Liver (tissue), 9 donors: ENCODE results near the gene BMP10. TPM values are rescaled to one million over a fixed set of nuclear protein-coding genes. Genes with fewer than 3 reads are reported as not detected.

Source experiments
- DNase-seq: peaks from one replicate; pipeline ENCODE4 v3.0.0-alpha.2; 2017; ENCODE audit warnings: low spot score
- H3K27ac ChIP-seq, 2 donors: one replicate each; pipeline ENCODE4 v1.7.0; 2013; ENCODE audit warnings: inconsistent platforms in 2 of 2, low read length in 2 of 2, control low read depth in 1 of 2, low read depth in 1 of 2, mild to moderate bottlenecking in 1 of 2
- H3K27me3 ChIP-seq, 4 donors: one replicate each; pipeline versions ENCODE4 v1.6.1 to v1.7.0; 2013; ENCODE audit warnings: low read length in 3 of 4, inconsistent platforms in 1 of 4, mild to moderate bottlenecking in 1 of 4, moderate library complexity in 1 of 4; ENCODE audit not compliant: control insufficient read depth in 4 of 4, insufficient read depth in 4 of 4
- H3K36me3 ChIP-seq, 4 donors: one replicate each; pipeline versions ENCODE4 v1.6.1 to v1.7.0; 2013; ENCODE audit warnings: low read length in 3 of 4, mild to moderate bottlenecking in 3 of 4, low read depth in 1 of 4, moderate library complexity in 1 of 4; ENCODE audit not compliant: control insufficient read depth in 4 of 4, insufficient read depth in 3 of 4
- H3K4me1 ChIP-seq, 4 donors: one replicate each; pipeline versions ENCODE4 v1.6.1 to v1.7.0; 2013; ENCODE audit warnings: low read length in 3 of 4, mild to moderate bottlenecking in 3 of 4, moderate library complexity in 1 of 4; ENCODE audit not compliant: control insufficient read depth in 4 of 4, insufficient read depth in 4 of 4
- H3K4me3 ChIP-seq, 3 donors: one replicate each; pipeline versions ENCODE4 v1.6.1 to v1.7.0; 2013; ENCODE audit warnings: low read length in 3 of 3, control low read depth in 1 of 3, low read depth in 1 of 3, mild to moderate bottlenecking in 1 of 3
- H3K9ac ChIP-seq, 2 donors: one replicate each; pipeline ENCODE4 v1.7.0; 2013; ENCODE audit warnings: low read length in 2 of 2, mild to moderate bottlenecking in 2 of 2, moderate library complexity in 2 of 2, control low read depth in 1 of 2, low read depth in 1 of 2
- H3K9me3 ChIP-seq, 4 donors: one replicate each; pipeline versions ENCODE4 v1.6.1 to v1.7.0; 2013; ENCODE audit warnings: low read length in 3 of 4; ENCODE audit not compliant: control insufficient read depth in 4 of 4
- CTCF ChIP-seq: fragments of 150-350 bp; IDR thresholded peaks from 2 replicates; pipeline ENCODE4 v1.5.1; 2017; ENCODE audit warnings: improper control_type of control experiment, low read depth, low read length; ENCODE audit not compliant: missing input control
- EGR1 ChIP-seq, 2 donors: IDR thresholded peaks; 2 replicates each; pipeline ENCODE4 v1.6.1; 2016 to 2018; ENCODE audit warnings: antibody characterized with exemption in 2 of 2, low read depth in 2 of 2
- GABPA ChIP-seq, 2 donors: IDR thresholded peaks in 1 of 2; conservative IDR thresholded peaks in 1 of 2; 2 replicates each; pipeline ENCODE4 v1.6.1; 2016; ENCODE audit warnings: antibody characterized with exemption in 2 of 2, mild to moderate bottlenecking in 1 of 2, moderate library complexity in 1 of 2
- MAX ChIP-seq: IDR thresholded peaks from 2 replicates; pipeline ENCODE4 v1.6.1; 2016; ENCODE audit warnings: antibody characterized with exemption
- RAD21 ChIP-seq, 2 donors: IDR thresholded peaks; 2 replicates each; pipeline ENCODE4 v1.6.1; 2016; ENCODE audit warnings: antibody characterized with exemption in 2 of 2, mild to moderate bottlenecking in 2 of 2
- REST ChIP-seq: IDR thresholded peaks from 2 replicates; pipeline ENCODE4 v1.6.1; 2016; ENCODE audit warnings: antibody characterized with exemption, mild to moderate bottlenecking
- RXRA ChIP-seq, 2 donors: IDR thresholded peaks; 2 replicates each; pipeline ENCODE4 v1.6.1; 2017 to 2018; ENCODE audit warnings: antibody characterized with exemption in 2 of 2, mild to moderate bottlenecking in 1 of 2
- TAF1 ChIP-seq: conservative IDR thresholded peaks from 2 replicates; pipeline ENCODE4 v1.6.1; 2016; ENCODE audit warnings: antibody characterized with exemption, mild to moderate bottlenecking
- WGBS: extraction: QIAGEN DNeasy Blood & Tissue Kit; methylation state at CpG from one replicate; pipeline ENCODE4 v1.1.7; 2013; 5-methylcytosine and 5-hydroxymethylcytosine counted together
- polyA plus RNA-seq, 2 donors: library from polyadenylated mRNA; stranded (reverse) in 1 of 2; unstranded in 1 of 2; fragments of 200-250 nt in 1 of 2; fragments of >200 nt in 1 of 2; fragmentation: Nextera tagmentation in 1 of 2; extraction: Ambion mirVana in 1 of 2; gene quantifications; one replicate each; pipeline versions ENCODE4 v1.2.1 to v1.2.3, GENCODE V29; 2013 to 2015
- total RNA-seq, 2 donors: library from RNA; depleted of rRNA; stranded (reverse); fragments of >200 nt; gene quantifications; one replicate each; pipeline ENCODE4 v1.2.3, GENCODE V29; 2014
- TF ChIP-seq, protein P1 (sequence below): IDR thresholded peaks from 2 replicates; pipeline ENCODE4 v1.6.1; 2016; ENCODE audit warnings: antibody characterized with exemption
- donor health status: healthy.
- donor health status: healthy.
- donor health status: healthy.
- donor health status: healthy.
- donor health status: healthy.

The BMP10 gene
- total and polyA plus RNA-seq, 4 donors = 0.39 to 10.0 (median 8.7) TPM

GRCh38 chr2:68906716-68907115 lies 35.5 kb upstream of the BMP10 start (continued):
- no peak for TF ChIP-seq REST

DNA sequence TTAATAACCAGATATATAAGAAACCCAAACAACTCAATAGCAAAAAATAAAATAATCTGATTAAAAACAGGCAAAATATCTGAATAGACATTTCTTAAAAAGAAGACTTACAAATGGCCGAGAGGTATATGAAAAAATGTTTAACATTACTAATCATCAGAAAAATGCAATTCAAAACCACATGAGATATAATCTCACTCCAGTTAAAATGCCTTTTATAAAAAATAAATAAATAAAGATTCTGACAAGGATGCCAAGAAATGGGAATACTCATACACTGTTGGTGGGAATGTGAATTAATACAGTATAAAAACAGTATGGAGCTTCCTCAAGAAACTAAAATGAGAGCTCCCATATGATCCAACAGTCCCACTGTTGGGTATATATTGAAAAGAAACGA lies 33.9 kb upstream of the BMP10 start:
- H3K27me3 ChIP-seq = no peaks in the 10 kb centered on the region
- no peak overlapping the region for H3K4me3 ChIP-seq
- H3K9me3 ChIP-seq = peaks cover 0 to 5% (median 0%) of the 10 kb centered on the region in 4 donors
- no peaks in the 10 kb centered on the region for H3K36me3 ChIP-seq
- no peak overlapping the region for H3K9ac ChIP-seq
- TF ChIP-seq CTCF (no peak), MAX (no peak), RAD21 (IDR thresholded peaks at IDR 0.05) (no peak), GABPA (IDR thresholded peaks at IDR 0.05 in 1 of 2, conservative IDR thresholded peaks at IDR 0.05 in 1 of 2) (no peak), RXRA (IDR thresholded peaks at IDR 0.05) (no peak), EGR1 (IDR thresholded peaks at IDR 0.05; ENCODE audit: low read depth in 2 of 2) (no peak), TAF1 (no peak), REST (no peak)
- TF ChIP-seq, protein P1, sequence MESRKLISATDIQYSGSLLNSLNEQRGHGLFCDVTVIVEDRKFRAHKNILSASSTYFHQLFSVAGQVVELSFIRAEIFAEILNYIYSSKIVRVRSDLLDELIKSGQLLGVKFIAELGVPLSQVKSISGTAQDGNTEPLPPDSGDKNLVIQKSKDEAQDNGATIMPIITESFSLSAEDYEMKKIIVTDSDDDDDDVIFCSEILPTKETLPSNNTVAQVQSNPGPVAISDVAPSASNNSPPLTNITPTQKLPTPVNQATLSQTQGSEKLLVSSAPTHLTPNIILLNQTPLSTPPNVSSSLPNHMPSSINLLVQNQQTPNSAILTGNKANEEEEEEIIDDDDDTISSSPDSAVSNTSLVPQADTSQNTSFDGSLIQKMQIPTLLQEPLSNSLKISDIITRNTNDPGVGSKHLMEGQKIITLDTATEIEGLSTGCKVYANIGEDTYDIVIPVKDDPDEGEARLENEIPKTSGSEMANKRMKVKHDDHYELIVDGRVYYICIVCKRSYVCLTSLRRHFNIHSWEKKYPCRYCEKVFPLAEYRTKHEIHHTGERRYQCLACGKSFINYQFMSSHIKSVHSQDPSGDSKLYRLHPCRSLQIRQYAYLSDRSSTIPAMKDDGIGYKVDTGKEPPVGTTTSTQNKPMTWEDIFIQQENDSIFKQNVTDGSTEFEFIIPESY = no peak
- DNase-seq = no peak
- WGBS = 92% methylated on average over 2 of the region's 2 CpGs
- H3K27ac ChIP-seq = no peak overlapping the region
- H3K4me1 ChIP-seq = peaks cover 0 to 9% (median 2%) of the 10 kb centered on the region in 4 donors
